ENCODE measurements around the gene ADAMTSL1. TPM values are rescaled to one million over a fixed set of nuclear protein-coding genes. Genes with fewer than 3 reads are reported as not detected.

ADAMTSL1 gene
- total and polyA plus RNA-seq, 2 donors (not counting 3 experiments of a cell fraction or from before 2014, with no cell fraction given) = 15.0 to 18.4 TPM

- intact Hi-C loops (cut with micrococcal nuclease) (no loop called here), dilution Hi-C loops (cut with MboI; ENCODE audit: extremely low pct_ligation_motif_present, low sequenced_read_pairs) (no loop called here)
- Histone ChIP-seq H3K9me3 (replicated peaks; ENCODE audit: control insufficient read depth, insufficient read depth, low read length) (no peaks in the 10 kb centered on the region), H3K27me3 (ENCODE audit: control insufficient read depth in 2 of 2, insufficient read depth in 2 of 2, low read length in 2 of 2) (no peaks in the 10 kb centered on the region), H4K20me1 (replicated peaks; ENCODE audit: control insufficient read depth, extremely low read depth, insufficient read depth, low read length) (no peaks in the 10 kb centered on the region), H3K4me3 (replicated peaks in 1 of 3; ENCODE audit: insufficient read depth in 1 of 3, low read depth in 1 of 3, low read length in 3 of 3) (no peak overlapping the region), H3K27ac (ENCODE audit: insufficient read depth, low read depth, low read length) (peak overlapping the region; percentile 63), H3K9ac (replicated peaks; ENCODE audit: extremely low read depth, insufficient read depth, low read length) (no peak overlapping the region), H3K9me1 (replicated peaks; ENCODE audit: control insufficient read depth, extremely low read depth, insufficient read depth, low read length) (no peaks in the 10 kb centered on the region), H2AFZ (ENCODE audit: low read depth, low read length) (peak overlapping the region; percentile 7), H3K4me2 (ENCODE audit: insufficient read depth, low read length) (peak overlapping the region; percentile 81), H3K4me1 (ENCODE audit: control insufficient read depth, extremely low read depth, insufficient read depth, low read length) (peaks cover 22% of the 10 kb centered on the region), H3K79me2 (ENCODE audit: control insufficient read depth, insufficient read depth, low read length) (no peaks in the 10 kb centered on the region), H3K36me3 (ENCODE audit: control insufficient read depth in 2 of 2, extremely low read depth in 1 of 2, insufficient read depth in 2 of 2, low read length in 2 of 2) (no peaks in the 10 kb centered on the region)
- ChIA-PET POLR2A (interaction anchor here (0.7 kb wide), 1 partner anchor 50 kb away, joined by 5 read pairs; no protein-coding TSS in a partner anchor), CTCF (interaction anchor here (1.0 to 1.4 kb wide), 3 partner anchors 13 to 101 kb away, joined by 3 to 4 read pairs (median 4); no protein-coding TSS in a partner anchor)
- BruUV-seq (replicated peaks) = no TSS peak
- DNase-seq (ENCODE audit: low read depth, low spot score) (no peak), FAIRE-seq (no peak)
- TF ChIP-seq POLR2A (IDR thresholded peaks at IDR 0.05; ENCODE audit: low read depth, low read length) = no peak
Measured at GRCh38 chr9:18542837-18543405, 69.0 kb downstream of the ADAMTSL1 start.

GRCh38 chr9:18543406-18544192, 69.6 kb downstream of the ADAMTSL1 start:
- FAIRE-seq = peak; percentile 82
- peaks cover 22% of the 10 kb centered on the region for H3K4me1 ChIP-seq (ENCODE audit: control insufficient read depth, extremely low read depth, insufficient read depth, low read length)
- H3K27me3 ChIP-seq (ENCODE audit: control insufficient read depth in 2 of 2, insufficient read depth in 2 of 2, low read length in 2 of 2) = no peaks in the 10 kb centered on the region
- no peak overlapping the region for H3K4me3 ChIP-seq (replicated peaks in 1 of 3; ENCODE audit: insufficient read depth in 1 of 3, low read depth in 1 of 3, low read length in 3 of 3)
- no peaks in the 10 kb centered on the region for H3K79me2 ChIP-seq (ENCODE audit: control insufficient read depth, insufficient read depth, low read length)
- H3K4me2 ChIP-seq (ENCODE audit: insufficient read depth, low read length) = peak overlapping the region; percentile 81
- H4K20me1 ChIP-seq (replicated peaks; ENCODE audit: control insufficient read depth, extremely low read depth, insufficient read depth, low read length) = no peaks in the 10 kb centered on the region
- TF ChIP-seq POLR2AphosphoS5 (IDR thresholded peaks at IDR 0.05; ENCODE audit: insufficient read depth, low read depth, low read length) = peak; percentile 48
- TF ChIP-seq EZH2 (IDR thresholded peaks at IDR 0.05; ENCODE audit: borderline replicate concordance, low read depth, low read length, severe bottlenecking) = no peak
- no peak for TF ChIP-seq MAX (IDR thresholded peaks at IDR 0.05; ENCODE audit: insufficient read depth, insufficient read length)
- TF ChIP-seq GATA2 (IDR thresholded peaks at IDR 0.05; ENCODE audit: insufficient read depth, insufficient read length, low read depth, low read length) = peak; percentile 91
- peak; percentile 31 for TF ChIP-seq JUN (IDR thresholded peaks at IDR 0.05; ENCODE audit: borderline replicate concordance, insufficient read depth, insufficient read length, low read depth)
- no peak for TF ChIP-seq POLR2A (IDR thresholded peaks at IDR 0.05; ENCODE audit: low read depth, low read length)
- TF ChIP-seq CTCF (IDR thresholded peaks at IDR 0.05; ENCODE audit: extremely low read depth in 1 of 2, insufficient read depth in 1 of 2, low read depth in 1 of 2, low read length in 2 of 2) = no peak
- TF ChIP-seq FOS (IDR thresholded peaks at IDR 0.05; ENCODE audit: borderline replicate concordance, insufficient read depth, low read length) = peak; percentile 64
- TF ChIP-seq MYC (IDR thresholded peaks at IDR 0.05; ENCODE audit: low read depth, low read length) = no peak
- intact Hi-C loops (cut with micrococcal nuclease) = no loop called here
- no peaks in the 10 kb centered on the region for H3K36me3 ChIP-seq (ENCODE audit: control insufficient read depth in 2 of 2, extremely low read depth in 1 of 2, insufficient read depth in 2 of 2, low read length in 2 of 2)
- no peaks in the 10 kb centered on the region for H3K9me1 ChIP-seq (replicated peaks; ENCODE audit: control insufficient read depth, extremely low read depth, insufficient read depth, low read length)
- H3K9me3 ChIP-seq (replicated peaks; ENCODE audit: control insufficient read depth, insufficient read depth, low read length) = no peaks in the 10 kb centered on the region
- DNase-seq (ENCODE audit: low read depth, low spot score) = peak; percentile 78
- H3K27ac ChIP-seq (ENCODE audit: insufficient read depth, low read depth, low read length) = peak overlapping the region; percentile 63
- H3K9ac ChIP-seq (replicated peaks; ENCODE audit: extremely low read depth, insufficient read depth, low read length) = no peak overlapping the region
- ChIA-PET POLR2A (interaction anchor here (0.7 kb wide), 1 partner anchor 51 kb away, joined by 5 read pairs; no protein-coding TSS in a partner anchor), CTCF (interaction anchor here (0.9 to 1.7 kb wide), 5 partner anchors 12 to 102 kb away, joined by 3 to 4 read pairs (median 4); no protein-coding TSS in a partner anchor)
- dilution Hi-C loops (cut with MboI; ENCODE audit: extremely low pct_ligation_motif_present, low sequenced_read_pairs) = no loop called here
- BruUV-seq (replicated peaks) = no TSS peak
- H2AFZ ChIP-seq (ENCODE audit: low read depth, low read length) = peak overlapping the region; percentile 23
